ENCODE data around the gene MRC1. TPM values are rescaled to one million over a fixed set of nuclear protein-coding genes. Genes with fewer than 3 reads are reported as not detected.
"Not testable (repeated sequence)": the region's sequence is repeated elsewhere in the genome, so short reads cannot be mapped to it uniquely, and the experiment has no call there.

Gene MRC1
- total RNA-seq, 1 donor from 2014 or later = 18.9 TPM

DNA sequence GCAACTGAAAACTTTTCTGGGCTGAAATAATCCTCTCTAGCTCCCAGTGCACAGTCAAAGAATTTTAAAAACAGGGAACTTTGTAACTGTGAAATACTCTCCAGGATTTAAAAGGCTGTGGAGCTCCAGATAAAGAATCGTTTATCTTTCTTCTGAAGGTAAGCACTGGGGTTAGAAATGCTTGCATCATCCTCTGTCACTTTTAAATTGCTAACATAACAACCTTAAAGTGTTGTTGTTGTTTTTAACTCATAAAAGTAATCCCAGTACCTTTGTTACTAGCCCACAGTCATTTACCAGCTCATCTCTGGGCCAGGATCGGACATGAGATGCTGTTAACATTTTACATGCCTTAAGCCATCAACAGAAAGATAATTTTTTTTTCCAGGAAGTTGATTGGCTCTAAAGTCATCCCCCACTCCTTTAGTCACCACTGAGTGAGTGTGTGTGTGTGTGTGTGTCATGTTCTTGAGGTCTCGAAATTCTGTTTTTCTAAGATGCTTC is 142.8 kb downstream of the MRC1 start, which contains the start of gene SLC39A12:
Gene SLC39A12 (plus strand): TSS at position 51 of the 504 bp plus-strand sequence. CDS start 1,359 bp downstream, outside the sequence.
- DNase-seq = no peak
- TF ChIP-seq, protein P1, sequence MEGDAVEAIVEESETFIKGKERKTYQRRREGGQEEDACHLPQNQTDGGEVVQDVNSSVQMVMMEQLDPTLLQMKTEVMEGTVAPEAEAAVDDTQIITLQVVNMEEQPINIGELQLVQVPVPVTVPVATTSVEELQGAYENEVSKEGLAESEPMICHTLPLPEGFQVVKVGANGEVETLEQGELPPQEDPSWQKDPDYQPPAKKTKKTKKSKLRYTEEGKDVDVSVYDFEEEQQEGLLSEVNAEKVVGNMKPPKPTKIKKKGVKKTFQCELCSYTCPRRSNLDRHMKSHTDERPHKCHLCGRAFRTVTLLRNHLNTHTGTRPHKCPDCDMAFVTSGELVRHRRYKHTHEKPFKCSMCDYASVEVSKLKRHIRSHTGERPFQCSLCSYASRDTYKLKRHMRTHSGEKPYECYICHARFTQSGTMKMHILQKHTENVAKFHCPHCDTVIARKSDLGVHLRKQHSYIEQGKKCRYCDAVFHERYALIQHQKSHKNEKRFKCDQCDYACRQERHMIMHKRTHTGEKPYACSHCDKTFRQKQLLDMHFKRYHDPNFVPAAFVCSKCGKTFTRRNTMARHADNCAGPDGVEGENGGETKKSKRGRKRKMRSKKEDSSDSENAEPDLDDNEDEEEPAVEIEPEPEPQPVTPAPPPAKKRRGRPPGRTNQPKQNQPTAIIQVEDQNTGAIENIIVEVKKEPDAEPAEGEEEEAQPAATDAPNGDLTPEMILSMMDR (IDR thresholded peaks at IDR 0.05; ENCODE audit: borderline replicate concordance) = no peak
- no peaks in the 10 kb centered on the region for H3K36me3 ChIP-seq
- intact Hi-C loops (cut with micrococcal nuclease) = no loop called here
- no peaks in the 10 kb centered on the region for H3K27me3 ChIP-seq (ENCODE audit: low read depth)
- H3K27ac ChIP-seq (replicated peaks) = no peak within 1 kb of the TSS
- H3K4me3 ChIP-seq = no peak within 1 kb of the TSS
- no peaks in the 10 kb centered on the region for H3K4me1 ChIP-seq
- H3K9me3 ChIP-seq (replicated peaks) = no peaks in the 10 kb centered on the region

DNA sequence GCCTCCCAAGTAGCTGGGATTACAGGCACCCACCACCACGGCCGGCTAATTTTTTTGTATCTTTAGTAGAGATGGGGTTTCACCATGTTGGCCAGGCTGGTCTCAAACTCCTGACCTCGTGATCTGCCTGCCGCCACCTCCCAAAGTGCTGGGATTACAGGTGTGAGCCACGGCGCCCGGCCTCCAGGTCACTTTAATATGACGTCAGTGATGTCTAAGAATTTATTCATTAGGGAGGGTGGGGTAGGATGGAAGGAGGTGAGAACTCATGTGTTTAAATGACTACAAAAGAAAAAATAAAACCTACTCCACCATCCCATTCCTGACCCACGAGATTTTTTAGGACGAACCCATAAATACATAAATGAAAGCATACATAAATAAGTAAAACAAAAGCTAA is 145.2 kb downstream of the MRC1 start:
- intact Hi-C loops (cut with micrococcal nuclease); H3K4me3 ChIP-seq; DNase-seq; H3K4me1 ChIP-seq; H3K36me3 ChIP-seq; H3K27ac ChIP-seq (replicated peaks); H3K27me3 ChIP-seq (ENCODE audit: low read depth); H3K9me3 ChIP-seq (replicated peaks): not testable (repeated sequence)

DNA sequence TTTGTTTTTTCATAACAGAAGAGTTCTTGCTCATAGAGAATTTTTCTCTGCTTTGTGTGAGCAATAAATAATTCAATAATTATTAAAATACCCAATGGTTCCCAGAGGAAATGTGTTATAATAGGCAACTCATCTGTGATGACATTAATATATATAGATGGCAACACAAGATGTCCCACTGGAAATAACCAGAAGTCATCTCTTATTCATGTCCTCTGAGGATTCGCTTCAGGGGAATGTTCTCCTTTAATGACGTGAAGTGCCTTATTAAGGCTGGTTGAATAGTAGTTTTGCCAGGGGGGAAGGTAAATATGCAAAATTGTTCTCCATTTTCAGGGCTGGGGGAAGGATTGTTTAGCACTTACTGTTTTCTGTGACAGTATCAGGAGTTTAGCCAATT is 145.7 kb downstream of the MRC1 start:
- peaks cover 6% of the 10 kb centered on the region for H3K9me3 ChIP-seq (replicated peaks)
- H3K27me3 ChIP-seq (ENCODE audit: low read depth) = no peaks in the 10 kb centered on the region
- no peak for DNase-seq
- no peaks in the 10 kb centered on the region for H3K4me1 ChIP-seq
- TF ChIP-seq, protein P1 (IDR thresholded peaks at IDR 0.05; ENCODE audit: borderline replicate concordance) = no peak
- no peaks in the 10 kb centered on the region for H3K36me3 ChIP-seq
- H3K4me3 ChIP-seq = no peak overlapping the region
- intact Hi-C loops (cut with micrococcal nuclease) = no loop called here
- no peak overlapping the region for H3K27ac ChIP-seq (replicated peaks)

DNA sequence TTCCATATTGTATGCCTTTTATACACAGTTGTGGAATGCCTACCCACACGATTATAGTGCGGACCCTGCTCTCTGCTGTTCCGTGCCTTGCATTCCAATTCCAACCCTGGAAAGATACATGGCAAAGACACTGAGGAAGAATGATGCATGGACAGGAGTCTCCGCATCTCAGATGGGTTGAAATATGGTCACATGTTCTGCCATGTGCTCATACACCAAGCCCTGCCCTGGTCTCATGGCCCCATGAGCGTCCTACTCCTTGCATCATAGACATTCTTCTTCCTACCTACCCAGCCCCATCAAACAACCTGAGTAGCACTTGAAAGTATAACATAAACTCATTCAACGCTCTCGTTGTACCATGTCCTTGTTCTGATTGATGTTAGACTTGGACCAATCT is 148.9 kb downstream of the MRC1 start:
- DNase-seq = no peak
- no peaks in the 10 kb centered on the region for H3K36me3 ChIP-seq
- H3K27ac ChIP-seq (replicated peaks) = no peak overlapping the region
- no peak overlapping the region for H3K4me3 ChIP-seq
- intact Hi-C loops (cut with micrococcal nuclease) = no loop called here
- no peaks in the 10 kb centered on the region for H3K4me1 ChIP-seq
- TF ChIP-seq, protein P1 (IDR thresholded peaks at IDR 0.05; ENCODE audit: borderline replicate concordance) = no peak
- H3K27me3 ChIP-seq (ENCODE audit: low read depth) = no peaks in the 10 kb centered on the region
- peaks cover 13% of the 10 kb centered on the region for H3K9me3 ChIP-seq (replicated peaks)

DNA sequence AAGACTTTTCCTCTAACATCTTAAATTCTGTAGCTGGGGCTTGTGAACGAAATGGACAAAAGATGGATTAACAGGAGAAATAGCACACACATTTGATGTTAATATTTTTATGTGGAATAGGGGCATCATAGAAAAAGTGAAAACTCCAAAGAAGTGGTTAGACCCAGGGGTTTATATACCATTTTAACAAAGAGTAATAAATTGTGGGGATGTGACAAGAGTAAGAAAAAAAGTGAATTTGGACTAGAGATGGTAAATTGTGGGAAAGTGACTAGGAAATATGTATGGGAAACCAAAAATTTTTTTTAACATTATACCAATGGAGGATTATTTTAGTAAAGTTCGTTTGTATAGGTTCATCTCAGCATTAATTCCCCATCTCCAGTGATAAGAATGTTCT is 150.7 kb downstream of the MRC1 start:
- TF ChIP-seq, protein P1 (IDR thresholded peaks at IDR 0.05; ENCODE audit: borderline replicate concordance) = no peak
- H3K9me3 ChIP-seq (replicated peaks) = peaks cover 13% of the 10 kb centered on the region
- H3K4me1 ChIP-seq = no peaks in the 10 kb centered on the region

More for the DNA sequence above, 150.7 kb downstream of the MRC1 start:
- DNase-seq = no peak
- Histone ChIP-seq H3K27me3 (ENCODE audit: low read depth) (no peaks in the 10 kb centered on the region), H3K27ac (replicated peaks) (no peak overlapping the region), H3K4me3 (no peak overlapping the region), H3K36me3 (no peaks in the 10 kb centered on the region)
- intact Hi-C loops (cut with micrococcal nuclease) = no loop called here

Small RNA genes within 50 kb of the gene (microRNA-seq; reads per million reads assigned to microRNA genes)
- gene MIR511 = 14.4 reads per million, percentile 33 among the genes with 10 or more reads in this experiment

Other genes with a start within 250 kb of the MRC1 start
- 173 TPM for gene HACD1, start 192.0 kb upstream of the MRC1 start, total RNA-seq
- gene STAM, start 165.2 kb upstream of the MRC1 start, total RNA-seq = 21.3 TPM
- 0.66 TPM for gene TMEM236, start 57.1 kb upstream of the MRC1 start, total RNA-seq
- gene SLC39A12, start 142.6 kb downstream of the MRC1 start, total RNA-seq = not detected